Neuronal stem cell (in vitro differentiated cells): ENCODE results near the gene MACROD2.

Source experiments
- DNase-seq: peaks from one replicate; pipeline ENCODE4 v3.0.0-alpha.2; 2013; ENCODE audit warnings: low spot score
- H2AFZ ChIP-seq: one replicate; pipeline ENCODE4 v1.6.1; 2013; ENCODE audit warnings: mild to moderate bottlenecking, low read length, inconsistent platforms
- H2AK5ac ChIP-seq: 2 replicates; pipeline ENCODE4 v1.6.1; 2013; ENCODE audit warnings: low read depth, mild to moderate bottlenecking, inconsistent platforms, low read length, moderate library complexity, mixed read lengths
- H2BK120ac ChIP-seq: 2 replicates; pipeline ENCODE4 v1.6.1; 2013; ENCODE audit warnings: low read depth, mild to moderate bottlenecking, inconsistent platforms, low read length, moderate library complexity, mixed read lengths
- H2BK12ac ChIP-seq: one replicate; pipeline ENCODE4 v1.6.1; 2013; ENCODE audit warnings: low read length, inconsistent platforms
- H2BK15ac ChIP-seq: 2 replicates; pipeline ENCODE4 v1.6.1; 2013; ENCODE audit warnings: mild to moderate bottlenecking, low read length, inconsistent platforms, mixed read lengths
- H2BK5ac ChIP-seq: one replicate; pipeline ENCODE4 v1.6.1; 2013; ENCODE audit warnings: inconsistent platforms, mild to moderate bottlenecking, low read length, moderate library complexity
- H3K14ac ChIP-seq: one replicate; pipeline ENCODE4 v1.6.1; 2013; ENCODE audit warnings: low read length, inconsistent platforms
- H3K18ac ChIP-seq: 2 replicates; pipeline ENCODE4 v1.6.1; 2013; ENCODE audit warnings: low read length, inconsistent platforms
- H3K23ac ChIP-seq: 2 replicates; pipeline ENCODE4 v1.6.1; 2013; ENCODE audit warnings: low read depth, mild to moderate bottlenecking, mixed read lengths, low read length, inconsistent platforms; ENCODE audit not compliant: poor library complexity
- H3K27ac ChIP-seq: replicated peaks from 3 replicates; pipeline ENCODE4 v1.5.1; 2013; ENCODE audit warnings: low read length, inconsistent platforms
- H3K27me3 ChIP-seq, 3 experiments: 2 replicates each; pipeline ENCODE4 v1.6.1; 2013; ENCODE audit warnings: low read length in 3 of 3, mild to moderate bottlenecking in 2 of 3, inconsistent platforms in 1 of 3, low read depth in 1 of 3, mixed read lengths in 1 of 3, moderate library complexity in 1 of 3; ENCODE audit not compliant: control insufficient read depth in 3 of 3, insufficient read depth in 3 of 3
- H3K36me3 ChIP-seq, 2 donors: replicated peaks in 1 of 2; 2 replicates each; pipeline ENCODE4 v1.6.1; 2013; ENCODE audit warnings: low read length in 2 of 2; ENCODE audit not compliant: control insufficient read depth in 2 of 2, insufficient read depth in 2 of 2
- H3K4ac ChIP-seq: 2 replicates; pipeline ENCODE4 v1.6.1; 2013; ENCODE audit warnings: inconsistent platforms, mild to moderate bottlenecking, low read length, moderate library complexity
- H3K4me1 ChIP-seq, 2 donors: 1 replicate in 1 of 2; 2 replicates in 1 of 2; pipeline ENCODE4 v1.6.1; 2013; ENCODE audit warnings: low read length in 2 of 2, low read depth in 1 of 2; ENCODE audit not compliant: control insufficient read depth in 2 of 2, insufficient read depth in 1 of 2
- H3K4me2 ChIP-seq: one replicate; pipeline ENCODE4 v1.6.1; 2013; ENCODE audit warnings: mild to moderate bottlenecking, low read length, inconsistent platforms; ENCODE audit not compliant: insufficient read depth, poor library complexity, severe bottlenecking
- H3K4me3 ChIP-seq, 2 donors: 2 replicates each; pipeline ENCODE4 v1.5.1; 2013; ENCODE audit warnings: low read length in 2 of 2, mild to moderate bottlenecking in 2 of 2, inconsistent platforms in 1 of 2, moderate library complexity in 1 of 2
- H3K79me1 ChIP-seq: one replicate; pipeline ENCODE4 v1.6.1; 2013; ENCODE audit warnings: low read depth, mild to moderate bottlenecking, inconsistent platforms, low read length, moderate library complexity
- H3K9ac ChIP-seq: one replicate; pipeline ENCODE4 v1.6.1; 2013; ENCODE audit warnings: mild to moderate bottlenecking, low read depth, low read length, inconsistent platforms; ENCODE audit not compliant: poor library complexity
- H3K9me3 ChIP-seq, 2 donors: replicated peaks in 1 of 2; 2 replicates each; pipeline versions ENCODE3 to v1.6.1; 2013; ENCODE audit warnings: low read length in 2 of 2, mild to moderate bottlenecking in 2 of 2, inconsistent platforms in 1 of 2, low read depth in 1 of 2, mixed read lengths in 1 of 2, moderate library complexity in 1 of 2; ENCODE audit not compliant: control insufficient read depth in 2 of 2, insufficient read depth in 1 of 2
- H4K8ac ChIP-seq: one replicate; pipeline ENCODE4 v1.6.1; 2013; ENCODE audit warnings: low read depth, mild to moderate bottlenecking, inconsistent platforms, low read length, moderate library complexity
- H4K91ac ChIP-seq: one replicate; pipeline ENCODE4 v1.6.1; 2013; ENCODE audit warnings: low read length, low read depth, mild to moderate bottlenecking, inconsistent platforms; ENCODE audit not compliant: poor library complexity
- WGBS, 2 donors: extraction: QIAGEN DNeasy Blood & Tissue Kit; methylation state at CpG; one replicate each; pipeline ENCODE4 v1.1.7; 2013; ENCODE audit warnings: missing lambda C conversion rate in 2 of 2, mixed read lengths in 1 of 2; ENCODE audit not compliant: insufficient read length in 2 of 2, insufficient replicate concordance in 1 of 2; ENCODE audit errors: extremely low coverage in 2 of 2; 5-methylcytosine and 5-hydroxymethylcytosine counted together

The MACROD2 gene

GRCh38 chr20:14815340-14815739, 820.0 kb downstream of the MACROD2 start:
- H2AFZ ChIP-seq, result no peak overlapping the region
- no peak overlapping the region for H3K4me2 ChIP-seq
- H3K27me3 ChIP-seq, result no peaks in the 10 kb centered on the region
- H3K14ac ChIP-seq, result no peak overlapping the region
- DNase-seq, result no peak
- H3K27ac ChIP-seq, result no peak overlapping the region
- no peak overlapping the region for H3K4ac ChIP-seq
- no peak overlapping the region for H2BK5ac ChIP-seq
- no peak overlapping the region for H4K91ac ChIP-seq
- H4K8ac ChIP-seq, result no peak overlapping the region
- no peak overlapping the region for H2BK120ac ChIP-seq
- H3K9me3 ChIP-seq, result peaks cover 0 to 4% of the 10 kb centered on the region in 2 donors
- H3K79me1 ChIP-seq, result no peaks in the 10 kb centered on the region
- H2BK12ac ChIP-seq, result no peak overlapping the region
- H3K4me1 ChIP-seq, result no peaks in the 10 kb centered on the region
- H3K18ac ChIP-seq, result no peak overlapping the region
- H2BK15ac ChIP-seq, result no peak overlapping the region
- H3K23ac ChIP-seq, result no peak overlapping the region
- no CpG with 5 or more reads among the region's 2 CpGs for WGBS, 2 donors
- H3K36me3 ChIP-seq, result no peaks in the 10 kb centered on the region
- H2AK5ac ChIP-seq, result no peak overlapping the region
- no peak overlapping the region for H3K4me3 ChIP-seq
- no peak overlapping the region for H3K9ac ChIP-seq

- H3K79me1 ChIP-seq, result no peaks in the 10 kb centered on the region
- no peak overlapping the region for H2BK120ac ChIP-seq
- H3K4me1 ChIP-seq, result peaks cover 0 to 3% of the 10 kb centered on the region in 2 donors
- H4K91ac ChIP-seq, result no peak overlapping the region
- H3K4ac ChIP-seq, result no peak overlapping the region
- H2AFZ ChIP-seq, result no peak overlapping the region
- no peak overlapping the region for H2BK5ac ChIP-seq
- H3K36me3 ChIP-seq, result no peaks in the 10 kb centered on the region
- H3K27me3 ChIP-seq, result no peaks in the 10 kb centered on the region
- H3K9me3 ChIP-seq, result peaks cover 0 to 4% of the 10 kb centered on the region in 2 donors
- H3K14ac ChIP-seq, result no peak overlapping the region
- no CpG with 5 or more reads among the region's 1 CpG for WGBS, 2 donors
- no peak overlapping the region for H3K23ac ChIP-seq
- no peak overlapping the region for H3K4me2 ChIP-seq
- no peak overlapping the region for H2AK5ac ChIP-seq
- no peak overlapping the region for H3K18ac ChIP-seq
- no peak overlapping the region for H2BK12ac ChIP-seq
- H3K4me3 ChIP-seq, result no peak overlapping the region
- no peak for DNase-seq
- H3K9ac ChIP-seq, result no peak overlapping the region
- H2BK15ac ChIP-seq, result no peak overlapping the region
- no peak overlapping the region for H3K27ac ChIP-seq
- H4K8ac ChIP-seq, result no peak overlapping the region
Measured at GRCh38 chr20:14816471-14816870, 821.2 kb downstream of the MACROD2 start.

- no peak overlapping the region for H3K18ac ChIP-seq
- no CpG with 5 or more reads among the region's 3 CpGs for WGBS, 2 donors
- peaks cover 0 to 3% of the 10 kb centered on the region in 2 donors for H3K4me1 ChIP-seq
- no peak overlapping the region for H3K4me3 ChIP-seq
- no peak overlapping the region for H2AK5ac ChIP-seq
- no peaks in the 10 kb centered on the region for H3K27me3 ChIP-seq
- no peak overlapping the region for H3K27ac ChIP-seq
- H4K8ac ChIP-seq, result no peak overlapping the region
- H3K79me1 ChIP-seq, result no peaks in the 10 kb centered on the region
- no peak overlapping the region for H2BK15ac ChIP-seq
- no peak overlapping the region for H2BK120ac ChIP-seq
- H2AFZ ChIP-seq, result no peak overlapping the region
- H3K9ac ChIP-seq, result no peak overlapping the region
- no peak for DNase-seq
- H3K23ac ChIP-seq, result no peak overlapping the region
- H3K4ac ChIP-seq, result no peak overlapping the region
- H3K9me3 ChIP-seq, result peaks cover 0 to 4% of the 10 kb centered on the region in 2 donors
- no peak overlapping the region for H4K91ac ChIP-seq
- no peak overlapping the region for H2BK12ac ChIP-seq
- no peak overlapping the region for H2BK5ac ChIP-seq
- no peak overlapping the region for H3K14ac ChIP-seq
- no peaks in the 10 kb centered on the region for H3K36me3 ChIP-seq
- no peak overlapping the region for H3K4me2 ChIP-seq
Measured at GRCh38 chr20:14817101-14817500, 821.8 kb downstream of the MACROD2 start.

GRCh38 chr20:14820771-14821170, 825.5 kb downstream of the MACROD2 start:
- no peak overlapping the region for H2AK5ac ChIP-seq
- H2BK5ac ChIP-seq, result no peak overlapping the region
- H2AFZ ChIP-seq, result no peak overlapping the region
- no peak overlapping the region for H2BK12ac ChIP-seq
- H3K14ac ChIP-seq, result no peak overlapping the region
- no peaks in the 10 kb centered on the region for H3K79me1 ChIP-seq
- H3K27me3 ChIP-seq, result no peaks in the 10 kb centered on the region
- H3K36me3 ChIP-seq, result no peaks in the 10 kb centered on the region
- H3K9me3 ChIP-seq, result peaks cover 0 to 4% of the 10 kb centered on the region in 2 donors
- H3K27ac ChIP-seq, result no peak overlapping the region
- H2BK15ac ChIP-seq, result no peak overlapping the region
- no peak overlapping the region for H4K91ac ChIP-seq
- H3K4ac ChIP-seq, result no peak overlapping the region
- WGBS, 2 donors, result no CpG with 5 or more reads among the region's 9 CpGs
- H3K23ac ChIP-seq, result no peak overlapping the region
- peaks cover 6 to 7% of the 10 kb centered on the region in 2 donors for H3K4me1 ChIP-seq
- H4K8ac ChIP-seq, result no peak overlapping the region
- H3K4me3 ChIP-seq, result no peak overlapping the region
- DNase-seq, result no peak
- H3K4me2 ChIP-seq, result no peak overlapping the region
- no peak overlapping the region for H2BK120ac ChIP-seq
- no peak overlapping the region for H3K9ac ChIP-seq
- H3K18ac ChIP-seq, result no peak overlapping the region
